Ishikawa (cell line): ENCODE results near the gene COL28A1.

ENCODE experiments used
- CEBPB ChIP-seq: IDR thresholded peaks from 2 replicates; pipeline ENCODE4 v1.6.1; 2012
- CREB1 ChIP-seq: IDR thresholded peaks from 2 replicates; pipeline ENCODE4 v1.6.1; 2012; ENCODE audit warnings: low read depth
- EGR1 ChIP-seq: IDR thresholded peaks from 2 replicates; pipeline ENCODE4 v1.6.1; 2012
- EP300 ChIP-seq: IDR thresholded peaks from 2 replicates; pipeline ENCODE4 v1.6.1; 2012; ENCODE audit warnings: borderline replicate concordance
- FOXM1 ChIP-seq: IDR thresholded peaks from 2 replicates; pipeline ENCODE4 v1.6.1; 2012; ENCODE audit warnings: low read depth, borderline replicate concordance
- RAD21 ChIP-seq: IDR thresholded peaks from 2 replicates; pipeline ENCODE4 v1.6.1; 2012; ENCODE audit warnings: low read depth
- TAF1 ChIP-seq: IDR thresholded peaks from 2 replicates; pipeline ENCODE4 v1.6.1; 2012; ENCODE audit warnings: low read depth, mild to moderate bottlenecking
- TCF12 ChIP-seq: IDR thresholded peaks from 2 replicates; pipeline ENCODE4 v1.6.1; 2012; ENCODE audit warnings: low read depth
- TEAD4 ChIP-seq: IDR thresholded peaks from 2 replicates; pipeline ENCODE4 v1.6.1; 2012
- YY1 ChIP-seq: IDR thresholded peaks from 2 replicates; pipeline ENCODE4 v1.6.1; 2012; ENCODE audit warnings: low read depth

DNA sequence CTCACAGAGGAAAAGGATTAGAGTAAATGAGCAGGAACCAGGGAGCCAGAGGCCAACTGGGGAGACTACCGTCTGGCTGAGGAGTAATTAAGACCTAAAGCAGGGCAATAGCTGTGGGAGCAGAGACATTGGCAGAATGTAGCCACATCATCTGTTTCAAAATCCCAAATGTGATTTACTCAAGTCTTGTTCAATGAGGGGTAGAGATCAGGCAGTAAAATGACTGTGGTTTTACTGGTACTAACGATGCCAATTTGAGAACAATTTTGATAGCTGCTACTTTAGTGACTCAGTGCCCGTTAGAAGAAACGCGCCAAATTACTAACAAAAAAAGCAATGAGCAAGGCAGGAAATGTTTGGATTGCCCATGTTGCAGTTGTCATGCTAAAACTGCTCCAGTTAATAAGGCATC lies 18.4 kb upstream of the COL28A1 start:
- TF ChIP-seq CEBPB, result no peak
- TF ChIP-seq EP300, result no peak
- TF ChIP-seq TAF1, result no peak
- no peak for TF ChIP-seq TEAD4
- TF ChIP-seq YY1, result no peak
- no peak for TF ChIP-seq EGR1
- no peak for TF ChIP-seq CREB1
- no peak for TF ChIP-seq FOXM1
- no peak for TF ChIP-seq RAD21
- no peak for TF ChIP-seq TCF12
